Neural progenitor cell (in vitro differentiated cells): ENCODE results near the gene SLAMF8. TPM values are rescaled to one million over a fixed set of nuclear protein-coding genes. Genes with fewer than 3 reads are reported as not detected.

ENCODE experiments used
- DNase-seq: peaks from one replicate; pipeline ENCODE4 v3.0.0-alpha.2; 2016; ENCODE audit warnings: low spot score
- H2AFZ ChIP-seq: fragments of 200-600 bp; sonication (generic); replicated peaks from 2 replicates; pipeline ENCODE4 v1.6.1; 2016; ENCODE audit warnings: antibody characterized with exemption
- H3F3A ChIP-seq: fragments of 200-600 bp; sonication (generic); 2 replicates; pipeline ENCODE4 v1.6.1; 2016; ENCODE audit warnings: antibody characterized with exemption, low read depth
- H3K27ac ChIP-seq: fragments of 200-600 bp; sonication (generic); 2 replicates; pipeline ENCODE4 v1.5.1; 2016; ENCODE audit warnings: mild to moderate bottlenecking
- H3K27me3 ChIP-seq: fragments of 200-600 bp; sonication (generic); 2 replicates; pipeline ENCODE4 v1.6.1; 2016; ENCODE audit warnings: mild to moderate bottlenecking, moderate library complexity
- H3K36me3 ChIP-seq: fragments of 200-600 bp; sonication (generic); 2 replicates; pipeline ENCODE4 v1.5.1; 2016
- H3K4me1 ChIP-seq: fragments of 200-600 bp; sonication (generic); 2 replicates; pipeline ENCODE4 v1.6.1; 2016; ENCODE audit warnings: mixed run types
- H3K4me2 ChIP-seq: fragments of 200-600 bp; sonication (generic); 2 replicates; pipeline ENCODE4 v1.6.1; 2016
- H3K4me3 ChIP-seq: fragments of 200-600 bp; sonication (generic); 2 replicates; pipeline ENCODE4 v1.5.1; 2016
- H3K79me2 ChIP-seq: fragments of 200-600 bp; sonication (generic); 2 replicates; pipeline ENCODE4 v1.6.1; 2016; ENCODE audit warnings: low read depth
- H3K9ac ChIP-seq: fragments of 200-600 bp; sonication (generic); 2 replicates; pipeline ENCODE4 v1.6.1; 2016
- H3K9me3 ChIP-seq: fragments of 200-600 bp; sonication (generic); 2 replicates; pipeline ENCODE4 v1.5.1; 2016; ENCODE audit warnings: low read depth
- H4K20me1 ChIP-seq: fragments of 200-600 bp; sonication (generic); 2 replicates; pipeline ENCODE4 v1.6.1; 2016; ENCODE audit warnings: low read depth
- H3K27ac Mint-ChIP-seq: 3 replicates; pipeline ENCODE4 v1.8.0; 2021; ENCODE audit warnings: mixed read lengths
- H3K27me3 Mint-ChIP-seq: 2 replicates; pipeline ENCODE4 v1.8.0; 2022; ENCODE audit warnings: low read depth, mild to moderate bottlenecking, inconsistent platforms, moderate library complexity, mixed read lengths; ENCODE audit not compliant: insufficient read depth
- H3K36me3 Mint-ChIP-seq: 3 replicates; pipeline ENCODE4 v1.8.0; 2021; ENCODE audit warnings: mixed read lengths
- H3K4me1 Mint-ChIP-seq: 3 replicates; pipeline ENCODE4 v1.8.0; 2021; ENCODE audit warnings: mixed read lengths
- H3K4me3 Mint-ChIP-seq: 3 replicates; pipeline ENCODE4 v1.8.0; 2021; ENCODE audit warnings: mild to moderate bottlenecking, moderate library complexity, mixed read lengths
- H3K9me3 Mint-ChIP-seq: 3 replicates; pipeline ENCODE4 v1.8.0; 2020; ENCODE audit warnings: mixed read lengths
- EZH2 ChIP-seq: fragments of 200-600 bp; sonication (generic); IDR thresholded peaks from 2 replicates; pipeline ENCODE4 v1.6.1; 2017; ENCODE audit warnings: antibody characterized with exemption, mild to moderate bottlenecking, moderate library complexity
- EZH2phosphoT487 ChIP-seq: fragments of 200-600 bp; sonication (generic); IDR thresholded peaks from 2 replicates; pipeline ENCODE4 v1.6.1; 2017; ENCODE audit warnings: antibody characterized with exemption
- total RNA-seq: library from RNA; depleted of rRNA; stranded (reverse); fragments of >200 nt; gene quantifications from 2 replicates; pipeline ENCODE4 v1.2.3, GENCODE V29; 2015; ENCODE audit warnings: low replicate concordance
- TF ChIP-seq, protein P1 (sequence below): fragments of 200-600 bp; sonication (generic); IDR thresholded peaks from 2 replicates; pipeline ENCODE4 v1.5.1; 2017; ENCODE audit warnings: antibody characterized with exemption, mild to moderate bottlenecking

SLAMF8 gene
- total RNA-seq, 1 donor from 2014 or later = not detected

DNA sequence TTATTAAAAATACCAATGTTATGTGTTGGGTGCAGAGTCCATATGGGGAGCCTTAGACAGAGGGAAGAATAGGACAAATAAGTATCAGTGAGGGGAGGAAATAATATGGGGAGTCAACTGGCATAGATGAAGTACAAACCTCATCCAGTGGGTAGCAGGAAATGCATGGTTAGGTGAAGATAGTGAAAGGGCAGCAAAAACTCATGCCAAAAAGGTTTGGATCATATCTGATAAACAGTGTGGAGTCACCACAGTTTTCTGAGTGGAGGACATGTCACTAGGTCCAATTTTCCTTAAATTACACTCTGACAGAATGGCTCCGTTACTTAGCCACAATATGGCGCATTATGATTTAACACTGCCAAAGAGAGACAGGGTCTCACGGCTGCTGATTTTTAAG is 35.6 kb upstream of the SLAMF8 start:
- peaks cover 3% of the 10 kb centered on the region for H3K27me3 ChIP-seq
- no peaks in the 10 kb centered on the region for H3K9me3 Mint-ChIP-seq
- no peaks in the 10 kb centered on the region for H3F3A ChIP-seq
- no peaks in the 10 kb centered on the region for H3K36me3 Mint-ChIP-seq
- no peaks in the 10 kb centered on the region for H3K9me3 ChIP-seq
- no peaks in the 10 kb centered on the region for H3K4me1 ChIP-seq
- H3K4me2 ChIP-seq = no peak overlapping the region
- H3K9ac ChIP-seq = no peak overlapping the region
- H2AFZ ChIP-seq = no peak overlapping the region
- no peaks in the 10 kb centered on the region for H3K79me2 ChIP-seq
- H3K4me1 Mint-ChIP-seq = no peaks in the 10 kb centered on the region
- TF ChIP-seq, protein P1, sequence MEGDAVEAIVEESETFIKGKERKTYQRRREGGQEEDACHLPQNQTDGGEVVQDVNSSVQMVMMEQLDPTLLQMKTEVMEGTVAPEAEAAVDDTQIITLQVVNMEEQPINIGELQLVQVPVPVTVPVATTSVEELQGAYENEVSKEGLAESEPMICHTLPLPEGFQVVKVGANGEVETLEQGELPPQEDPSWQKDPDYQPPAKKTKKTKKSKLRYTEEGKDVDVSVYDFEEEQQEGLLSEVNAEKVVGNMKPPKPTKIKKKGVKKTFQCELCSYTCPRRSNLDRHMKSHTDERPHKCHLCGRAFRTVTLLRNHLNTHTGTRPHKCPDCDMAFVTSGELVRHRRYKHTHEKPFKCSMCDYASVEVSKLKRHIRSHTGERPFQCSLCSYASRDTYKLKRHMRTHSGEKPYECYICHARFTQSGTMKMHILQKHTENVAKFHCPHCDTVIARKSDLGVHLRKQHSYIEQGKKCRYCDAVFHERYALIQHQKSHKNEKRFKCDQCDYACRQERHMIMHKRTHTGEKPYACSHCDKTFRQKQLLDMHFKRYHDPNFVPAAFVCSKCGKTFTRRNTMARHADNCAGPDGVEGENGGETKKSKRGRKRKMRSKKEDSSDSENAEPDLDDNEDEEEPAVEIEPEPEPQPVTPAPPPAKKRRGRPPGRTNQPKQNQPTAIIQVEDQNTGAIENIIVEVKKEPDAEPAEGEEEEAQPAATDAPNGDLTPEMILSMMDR = no peak
- no peak for TF ChIP-seq EZH2
- TF ChIP-seq EZH2phosphoT487 = no peak
- H4K20me1 ChIP-seq = no peaks in the 10 kb centered on the region
- no peak overlapping the region for H3K27ac ChIP-seq
- no peak for DNase-seq
- H3K36me3 ChIP-seq = no peaks in the 10 kb centered on the region
- H3K4me3 ChIP-seq = no peak overlapping the region
- H3K4me3 Mint-ChIP-seq = no peak overlapping the region
- H3K27me3 Mint-ChIP-seq = peaks cover 6% of the 10 kb centered on the region
- no peak overlapping the region for H3K27ac Mint-ChIP-seq

DNA sequence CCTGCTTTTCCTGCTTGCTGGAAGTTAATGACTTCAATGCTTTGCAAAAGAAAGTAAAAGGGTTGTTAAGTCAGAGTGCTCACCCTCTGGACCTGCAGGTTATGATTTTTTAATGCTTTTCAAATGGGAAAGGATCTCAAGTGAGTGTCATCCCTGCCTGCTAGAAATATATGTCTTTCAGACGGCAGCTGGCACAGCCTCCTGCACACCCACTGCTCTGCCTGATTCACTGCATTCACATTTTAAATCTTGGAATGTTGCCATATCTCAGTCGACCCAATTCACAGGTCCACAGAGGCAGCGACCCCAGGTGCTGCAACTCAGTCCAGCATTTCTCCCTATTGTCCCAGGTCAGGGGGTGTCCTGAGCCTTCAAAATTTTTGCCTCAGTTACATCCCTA is 35.2 kb upstream of the SLAMF8 start:
- Mint-ChIP-seq H3K27ac (no peak overlapping the region), H3K27me3 (peaks cover 6% of the 10 kb centered on the region)
- H3K4me3 ChIP-seq = no peak overlapping the region

DNA sequence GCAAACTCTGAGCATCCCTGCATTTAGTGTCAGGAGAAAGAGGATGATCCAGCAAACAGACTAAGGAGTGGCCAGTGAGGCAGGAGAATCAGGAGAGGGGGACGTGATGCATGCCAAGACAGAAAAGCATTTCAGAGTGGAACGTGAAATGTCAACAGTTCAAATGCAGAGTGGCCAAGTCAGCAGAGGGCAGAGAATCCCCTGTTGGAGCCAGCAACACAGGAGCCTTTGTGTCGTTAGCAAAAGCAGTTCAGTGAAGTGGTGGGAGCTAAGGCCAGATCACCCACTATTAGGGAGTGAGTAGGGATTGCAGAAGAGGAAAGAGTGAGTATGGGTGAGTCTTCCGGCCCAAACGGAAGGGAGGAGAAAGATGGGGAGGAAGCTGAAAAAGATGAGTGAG is 31.1 kb upstream of the SLAMF8 start:
- no peaks in the 10 kb centered on the region for H3F3A ChIP-seq
- no peak overlapping the region for H3K27ac Mint-ChIP-seq
- H3K79me2 ChIP-seq = no peaks in the 10 kb centered on the region
- no peak for DNase-seq
- no peak overlapping the region for H2AFZ ChIP-seq
- H4K20me1 ChIP-seq = no peaks in the 10 kb centered on the region
- peaks cover 20% of the 10 kb centered on the region for H3K27me3 ChIP-seq
- H3K4me3 ChIP-seq = no peak overlapping the region
- no peak overlapping the region for H3K9ac ChIP-seq
- TF ChIP-seq, protein P1 = no peak
- TF ChIP-seq EZH2 (no peak), EZH2phosphoT487 (no peak)
- peaks cover 7% of the 10 kb centered on the region for H3K27me3 Mint-ChIP-seq
- H3K36me3 Mint-ChIP-seq = no peaks in the 10 kb centered on the region
- no peak overlapping the region for H3K27ac ChIP-seq
- H3K9me3 Mint-ChIP-seq = no peaks in the 10 kb centered on the region
- no peaks in the 10 kb centered on the region for H3K36me3 ChIP-seq
- no peaks in the 10 kb centered on the region for H3K9me3 ChIP-seq
- H3K4me2 ChIP-seq = no peak overlapping the region
- no peaks in the 10 kb centered on the region for H3K4me1 ChIP-seq
- no peaks in the 10 kb centered on the region for H3K4me1 Mint-ChIP-seq
- no peak overlapping the region for H3K4me3 Mint-ChIP-seq

More for the DNA sequence above, 35.2 kb upstream of the SLAMF8 start:
- Mint-ChIP-seq H3K4me1 (no peaks in the 10 kb centered on the region), H3K36me3 (no peaks in the 10 kb centered on the region), H3K4me3 (no peak overlapping the region), H3K9me3 (no peaks in the 10 kb centered on the region)
- H3K4me1 ChIP-seq = no peaks in the 10 kb centered on the region
- no peaks in the 10 kb centered on the region for H3K9me3 ChIP-seq
- no peak overlapping the region for H3K27ac ChIP-seq
- H2AFZ ChIP-seq = no peak overlapping the region
- DNase-seq = no peak
- no peak overlapping the region for H3K4me2 ChIP-seq
- no peaks in the 10 kb centered on the region for H3K36me3 ChIP-seq
- no peaks in the 10 kb centered on the region for H4K20me1 ChIP-seq
- H3K27me3 ChIP-seq = peaks cover 3% of the 10 kb centered on the region
- no peaks in the 10 kb centered on the region for H3K79me2 ChIP-seq
- H3K9ac ChIP-seq = no peak overlapping the region
- no peaks in the 10 kb centered on the region for H3F3A ChIP-seq
- TF ChIP-seq EZH2phosphoT487 = no peak
- TF ChIP-seq, protein P1 = no peak
- no peak for TF ChIP-seq EZH2
